Thoracic aorta (tissue), 2 donors: ENCODE data around the gene JMJD1C. TPM values are rescaled to one million over a fixed set of nuclear protein-coding genes. Genes with fewer than 3 reads are reported as not detected.
"Not testable (repeated sequence)": the region's sequence is repeated elsewhere in the genome, so short reads cannot be mapped to it uniquely, and the experiment has no call there.

Experiments used
- ATAC-seq: fragments of 150-250 bp; one replicate; pipeline ENCODE4 v1.8.0; 2017; ENCODE audit warnings: low read depth; ENCODE audit not compliant: insufficient number of reproducible peaks, low FRiP score
- DNase-seq: peaks from one replicate; pipeline ENCODE4 v3.0.0-alpha.2; 2020; ENCODE audit warnings: low spot score
- H3K27ac ChIP-seq, 2 donors: fragments of 200-600 bp; sonication (generic); 1 replicate in 1 of 2; 2 replicates in 1 of 2; pipeline ENCODE4 v1.5.1; 2016; ENCODE audit warnings: mild to moderate bottlenecking in 2 of 2, moderate library complexity in 2 of 2
- H3K27me3 ChIP-seq: fragments of 200-600 bp; sonication (generic); replicated peaks from 2 replicates; pipeline ENCODE4 v1.6.0; 2016; ENCODE audit warnings: mild to moderate bottlenecking; ENCODE audit not compliant: insufficient read depth
- H3K36me3 ChIP-seq: fragments of 200-600 bp; sonication (generic); one replicate; pipeline ENCODE4 v1.5.1; 2016
- H3K4me1 ChIP-seq, 2 donors: fragments of 200-600 bp; sonication (generic); 1 replicate in 1 of 2; 2 replicates in 1 of 2; pipeline versions ENCODE4 v1.5.1 to v1.6.0; 2016; ENCODE audit warnings: low read depth in 2 of 2, mild to moderate bottlenecking in 1 of 2; ENCODE audit not compliant: control insufficient read depth in 1 of 2
- H3K4me3 ChIP-seq: fragments of 200-600 bp; sonication (generic); 2 replicates; pipeline ENCODE4 v1.5.1; 2016; ENCODE audit warnings: mild to moderate bottlenecking
- H3K9me3 ChIP-seq: fragments of 200-600 bp; sonication (generic); 2 replicates; pipeline ENCODE4 v1.5.1; 2016
- total RNA-seq, 2 donors: library from RNA; depleted of rRNA; stranded (reverse); fragments of >200 nt; gene quantifications; one replicate each; pipeline versions ENCODE4 v1.1.0 to v1.2.3, GENCODE V29; 2016
- TF ChIP-seq, protein P1 (sequence below): fragments of 200-600 bp; sonication (generic); IDR thresholded peaks from one replicate; pipeline ENCODE4 v1.5.1; 2019; ENCODE audit warnings: antibody characterized with exemption

The JMJD1C gene
- total RNA-seq, 2 donors from 2014 or later, result 95.2 to 215 TPM

DNA sequence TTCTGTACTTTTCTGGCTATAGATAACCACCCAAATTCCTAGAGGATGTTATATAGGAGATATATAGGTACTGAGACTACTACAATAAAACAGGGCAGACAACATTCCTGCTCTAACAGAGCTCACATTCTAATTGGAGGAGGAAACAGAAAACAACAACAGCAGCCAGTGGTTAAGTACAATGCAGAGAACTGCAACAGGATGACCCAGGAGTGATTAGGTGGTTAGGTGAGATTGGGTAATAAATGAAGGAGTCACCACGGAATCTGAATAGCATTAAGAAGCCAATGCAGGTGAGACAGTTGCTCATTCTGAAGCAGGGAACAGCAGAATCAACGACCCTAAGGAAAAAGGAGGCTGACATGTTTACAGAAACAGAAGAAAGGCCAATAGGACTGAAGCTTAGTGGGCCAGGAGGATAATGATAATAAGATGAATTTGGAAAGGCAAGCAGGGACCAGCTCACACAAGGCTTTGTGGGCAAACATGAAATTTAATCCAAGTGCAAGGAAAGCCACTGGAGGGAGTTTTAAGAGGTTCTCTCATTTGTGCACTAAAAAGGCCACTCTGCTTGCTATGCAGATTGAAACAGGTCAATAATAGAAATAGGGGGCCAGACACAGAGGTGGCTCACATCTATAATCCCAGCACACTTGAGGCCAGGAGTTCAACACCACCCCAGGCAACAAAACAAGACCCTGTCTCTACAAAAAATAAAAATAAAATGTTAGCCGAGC lies 38.5 kb upstream of the JMJD1C start:
- TF ChIP-seq, protein P1, sequence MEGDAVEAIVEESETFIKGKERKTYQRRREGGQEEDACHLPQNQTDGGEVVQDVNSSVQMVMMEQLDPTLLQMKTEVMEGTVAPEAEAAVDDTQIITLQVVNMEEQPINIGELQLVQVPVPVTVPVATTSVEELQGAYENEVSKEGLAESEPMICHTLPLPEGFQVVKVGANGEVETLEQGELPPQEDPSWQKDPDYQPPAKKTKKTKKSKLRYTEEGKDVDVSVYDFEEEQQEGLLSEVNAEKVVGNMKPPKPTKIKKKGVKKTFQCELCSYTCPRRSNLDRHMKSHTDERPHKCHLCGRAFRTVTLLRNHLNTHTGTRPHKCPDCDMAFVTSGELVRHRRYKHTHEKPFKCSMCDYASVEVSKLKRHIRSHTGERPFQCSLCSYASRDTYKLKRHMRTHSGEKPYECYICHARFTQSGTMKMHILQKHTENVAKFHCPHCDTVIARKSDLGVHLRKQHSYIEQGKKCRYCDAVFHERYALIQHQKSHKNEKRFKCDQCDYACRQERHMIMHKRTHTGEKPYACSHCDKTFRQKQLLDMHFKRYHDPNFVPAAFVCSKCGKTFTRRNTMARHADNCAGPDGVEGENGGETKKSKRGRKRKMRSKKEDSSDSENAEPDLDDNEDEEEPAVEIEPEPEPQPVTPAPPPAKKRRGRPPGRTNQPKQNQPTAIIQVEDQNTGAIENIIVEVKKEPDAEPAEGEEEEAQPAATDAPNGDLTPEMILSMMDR, result no peak
- no peak overlapping the region for H3K4me3 ChIP-seq
- no peak for ATAC-seq
- no peaks in the 10 kb centered on the region for H3K27me3 ChIP-seq
- no peak overlapping the region for H3K27ac ChIP-seq
- no peaks in the 10 kb centered on the region for H3K9me3 ChIP-seq
- H3K4me1 ChIP-seq, result peaks cover 23 to 49% of the 10 kb centered on the region in 2 donors
- DNase-seq, result no peak
- H3K36me3 ChIP-seq, result no peaks in the 10 kb centered on the region

DNA sequence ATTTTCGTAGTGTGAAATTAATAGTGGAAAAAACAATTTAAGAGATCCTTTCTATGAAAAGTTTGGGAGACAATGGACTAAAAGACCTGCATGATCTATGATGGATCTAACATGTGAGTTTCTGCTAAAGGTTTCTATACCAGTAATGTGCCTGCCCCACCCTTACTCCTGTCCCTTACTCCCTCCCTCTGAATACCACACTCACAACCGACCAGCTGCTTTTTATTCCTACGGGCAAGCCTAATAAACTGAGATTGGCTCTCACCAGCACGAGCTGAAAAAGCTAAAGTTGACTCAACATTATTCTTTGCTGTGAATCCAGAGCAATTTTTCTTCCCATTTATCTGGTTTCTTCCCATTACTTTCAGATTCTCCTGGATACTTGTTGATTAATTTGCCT lies 37.6 kb upstream of the JMJD1C start:
- Histone ChIP-seq H3K36me3 (no peaks in the 10 kb centered on the region), H3K4me1 (peaks cover 23 to 55% of the 10 kb centered on the region in 2 donors), H3K27ac (no peak overlapping the region), H3K4me3 (no peak overlapping the region), H3K9me3 (no peaks in the 10 kb centered on the region), H3K27me3 (no peaks in the 10 kb centered on the region)
- DNase-seq (no peak), ATAC-seq (no peak)
- TF ChIP-seq, protein P1, result no peak

DNA sequence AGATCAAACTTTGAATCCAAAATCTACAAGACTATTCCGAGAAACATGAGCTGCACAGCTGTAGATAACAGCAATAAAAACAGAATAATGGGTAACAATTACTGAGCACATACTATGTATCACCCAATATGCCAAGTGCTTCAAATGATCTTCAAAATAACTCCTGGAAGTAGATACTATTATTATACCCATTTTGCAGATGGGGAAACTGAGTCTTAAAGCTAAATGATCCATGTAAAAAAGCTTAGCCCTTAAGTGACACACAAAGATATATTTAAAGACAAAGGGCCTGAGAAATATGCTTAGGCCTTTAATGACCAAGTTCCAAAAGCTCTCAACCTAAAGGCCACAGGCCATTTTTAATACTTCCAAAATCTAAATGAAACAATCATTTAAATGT lies 37.1 kb upstream of the JMJD1C start:
- H3K4me3 ChIP-seq, result no peak overlapping the region
- no peaks in the 10 kb centered on the region for H3K27me3 ChIP-seq
- ATAC-seq (no peak), DNase-seq (no peak)
- peaks cover 23 to 56% of the 10 kb centered on the region in 2 donors for H3K4me1 ChIP-seq
- TF ChIP-seq, protein P1, result no peak
- H3K9me3 ChIP-seq, result no peaks in the 10 kb centered on the region
- no peak overlapping the region for H3K27ac ChIP-seq
- H3K36me3 ChIP-seq, result no peaks in the 10 kb centered on the region

DNA sequence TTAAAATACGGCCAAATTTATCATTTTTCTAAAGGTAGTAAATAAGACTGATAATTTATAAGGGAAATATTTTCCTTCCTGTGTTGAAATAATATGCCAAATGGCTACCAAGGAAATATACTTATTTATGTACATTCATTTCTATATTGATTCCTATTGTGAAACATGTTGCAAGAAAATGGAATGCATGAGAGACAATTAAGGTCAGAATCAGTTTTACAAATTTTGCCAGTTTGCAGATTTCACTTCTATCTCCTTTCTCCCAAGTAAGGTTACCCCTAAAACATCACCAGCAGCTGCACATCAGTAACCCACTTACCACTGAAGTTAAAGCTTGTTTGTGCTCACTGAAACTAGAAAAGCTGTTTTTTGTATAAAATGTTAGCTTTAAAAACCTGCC lies 36.2 kb upstream of the JMJD1C start:
- Histone ChIP-seq H3K27ac (no peak overlapping the region), H3K4me3 (no peak overlapping the region), H3K9me3 (no peaks in the 10 kb centered on the region), H3K27me3 (no peaks in the 10 kb centered on the region), H3K36me3 (no peaks in the 10 kb centered on the region), H3K4me1 (peaks cover 21 to 61% of the 10 kb centered on the region in 2 donors)
- DNase-seq, result no peak
- ATAC-seq, result no peak
- TF ChIP-seq, protein P1, result no peak

DNA sequence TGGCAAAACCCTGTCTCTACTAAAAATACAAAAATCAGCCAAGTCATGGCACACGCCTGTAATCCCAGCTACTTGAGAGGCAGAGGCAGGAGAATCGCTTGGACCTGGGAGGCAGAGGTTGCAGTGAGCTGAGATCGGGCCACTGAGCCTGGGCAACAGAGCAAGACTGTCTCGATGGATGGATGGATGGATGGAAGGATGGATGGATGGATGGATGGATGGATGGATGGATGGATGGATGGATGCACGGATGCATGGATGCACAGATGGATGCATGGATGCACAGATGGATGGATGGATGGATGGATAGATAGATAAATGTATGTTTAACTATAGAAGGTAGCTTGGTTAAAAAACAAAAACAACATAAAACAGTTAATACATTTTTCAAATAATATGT lies 34.8 kb upstream of the JMJD1C start:
- not testable (repeated sequence) for DNase-seq, ATAC-seq, H3K36me3 ChIP-seq, H3K27ac ChIP-seq, H3K9me3 ChIP-seq, H3K27me3 ChIP-seq, H3K4me3 ChIP-seq
- peaks cover 7 to 51% of the 10 kb centered on the region in 2 donors for H3K4me1 ChIP-seq

DNA sequence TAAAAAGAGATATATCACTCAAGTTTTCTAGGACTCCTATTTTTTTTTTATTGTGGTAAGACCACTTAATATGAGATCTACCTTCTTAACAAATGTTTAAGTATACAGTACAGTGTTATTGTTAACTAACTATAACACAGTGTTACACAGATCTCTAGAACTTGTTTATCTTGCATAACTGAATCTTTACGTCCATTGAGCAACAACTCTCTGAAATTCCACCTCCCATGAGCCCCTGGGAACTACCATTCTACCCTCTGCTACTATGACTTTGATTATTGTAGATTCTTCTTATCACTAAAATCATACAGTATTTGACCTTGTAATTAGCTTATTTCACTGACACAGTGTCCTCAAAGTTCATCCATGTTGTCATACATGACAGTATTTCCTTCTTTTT lies 32.9 kb upstream of the JMJD1C start:
- ATAC-seq, result no peak
- H3K36me3 ChIP-seq, result no peaks in the 10 kb centered on the region
- H3K9me3 ChIP-seq, result no peaks in the 10 kb centered on the region
- no peak overlapping the region for H3K27ac ChIP-seq
- H3K4me3 ChIP-seq, result no peak overlapping the region
- H3K4me1 ChIP-seq, result peaks cover 2 to 32% of the 10 kb centered on the region in 2 donors
- DNase-seq, result no peak
- H3K27me3 ChIP-seq, result no peaks in the 10 kb centered on the region
- TF ChIP-seq, protein P1, result no peak
